HG03135 (cell line): ENCODE measurements around the gene BSX.

Experiments used
- ATAC-seq: cut with Tn5 transposase; IDR thresholded peaks from one replicate; pipeline ENCODE4 v1.9.1; 2021; ENCODE audit warnings: mild to moderate bottlenecking, moderate library complexity; ENCODE audit not compliant: unreplicated experiment

BSX gene

GRCh38 chr11:122963961-122964360 lies 17.7 kb downstream of the BSX start:
- no peak for ATAC-seq

- no peak for ATAC-seq
Observed at GRCh38 chr11:122954455-122954854, 27.2 kb downstream of the BSX start.

GRCh38 chr11:122951211-122951610 lies 30.4 kb downstream of the BSX start:
- no peak for ATAC-seq

- no peak for ATAC-seq
Observed at GRCh38 chr11:122938557-122938956, 43.1 kb downstream of the BSX start.

- ATAC-seq = no peak
Observed at GRCh38 chr11:122937983-122938382, 43.7 kb downstream of the BSX start.

- no peak for ATAC-seq
Observed at GRCh38 chr11:122933416-122933815, 48.2 kb downstream of the BSX start.

GRCh38 chr11:122931510-122931909 lies 50.1 kb downstream of the BSX start:
- no peak for ATAC-seq
